GM18502 (cell line): ENCODE data around the gene USP3.
A peak's percentile ranks its signal among the peaks of the same experiment; 100 is the strongest.

ENCODE experiments used
- ATAC-seq: cut with Tn5 transposase; IDR thresholded peaks from one replicate; pipeline ENCODE4 v1.9.1; 2021; ENCODE audit warnings: mild to moderate bottlenecking; ENCODE audit not compliant: unreplicated experiment, poor library complexity

Gene USP3

GRCh38 chr15:63504247-63504978 is at the start of gene USP3:
USP3 (plus strand) TSS chr15:63504593; CDS start chr15:63504740, 147 bp downstream.
- peak; percentile 57 for ATAC-seq

DNA sequence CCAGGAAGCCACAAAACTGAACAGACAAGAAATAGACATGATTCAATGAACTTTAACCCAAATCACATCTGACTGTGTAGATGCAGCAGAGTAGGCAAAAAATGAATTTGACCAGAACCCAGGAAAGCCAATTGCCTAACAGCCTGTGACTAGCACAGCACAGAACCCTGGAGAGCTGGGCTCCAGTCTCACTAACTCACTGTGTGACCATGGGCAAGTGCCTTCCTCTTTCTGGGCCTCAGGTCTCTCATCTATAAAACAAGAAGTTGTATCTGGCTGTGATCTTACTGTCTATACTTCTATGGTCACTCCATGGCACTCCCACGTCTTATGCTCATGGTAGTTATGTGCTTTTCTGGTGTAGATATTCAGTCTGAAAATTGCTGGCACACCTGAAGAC is 48.1 kb upstream of the USP3 start:
- ATAC-seq = no peak

DNA sequence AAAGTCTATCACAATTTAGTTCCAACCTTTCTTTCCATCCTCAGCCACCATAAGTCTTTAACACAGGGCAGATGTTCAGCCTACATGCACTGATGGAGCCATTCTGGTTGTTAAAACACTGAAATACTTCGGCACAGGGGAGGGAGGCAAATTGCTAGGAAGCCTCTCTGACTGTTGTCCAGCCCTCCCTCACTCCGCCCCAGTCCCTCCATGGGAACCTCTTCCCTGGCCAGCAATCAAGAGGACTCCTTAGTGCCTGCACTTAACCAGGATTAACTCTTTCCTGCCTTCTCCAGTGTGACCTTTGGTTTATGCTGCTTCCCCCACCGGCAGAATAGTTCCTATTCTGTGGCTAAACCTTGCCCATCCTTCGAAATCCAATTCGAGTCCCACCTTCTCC is 47.0 kb upstream of the USP3 start:
- no peak for ATAC-seq

DNA sequence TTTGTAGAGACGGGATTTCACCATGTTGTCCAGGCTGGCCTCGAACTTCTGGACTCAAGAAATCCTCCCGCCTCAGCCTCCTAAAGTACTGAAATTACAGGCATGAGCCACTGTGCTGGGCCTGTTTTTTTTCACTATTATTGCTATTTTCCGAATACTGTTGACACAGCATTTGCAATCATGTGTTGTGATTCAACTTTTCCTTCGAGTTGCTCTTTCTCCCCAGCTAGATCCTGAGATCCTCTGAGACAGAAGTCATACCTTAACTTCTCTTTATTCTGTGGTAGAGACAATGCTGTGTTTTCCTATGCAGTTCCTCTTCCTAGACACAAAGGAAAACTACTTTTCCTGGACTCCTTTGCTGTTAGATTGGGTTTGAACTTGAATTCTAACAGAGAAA is 46.4 kb upstream of the USP3 start:
- no peak for ATAC-seq

- no peak for ATAC-seq
Observed at GRCh38 chr15:63458794-63459395, 45.5 kb upstream of the USP3 start.

- no peak for ATAC-seq
Observed at GRCh38 chr15:63460210-63461155, 43.9 kb upstream of the USP3 start.

GRCh38 chr15:63461230-63461985 is 43.0 kb upstream of the USP3 start:
- ATAC-seq = no peak

GRCh38 chr15:63462088-63462487 is 42.3 kb upstream of the USP3 start:
- no peak for ATAC-seq

GRCh38 chr15:63463036-63463435 is 41.4 kb upstream of the USP3 start:
- ATAC-seq = no peak

- ATAC-seq = no peak
Observed at GRCh38 chr15:63463793-63464192, 40.6 kb upstream of the USP3 start.

- ATAC-seq = no peak
Observed at GRCh38 chr15:63465104-63465503, 39.3 kb upstream of the USP3 start.

DNA sequence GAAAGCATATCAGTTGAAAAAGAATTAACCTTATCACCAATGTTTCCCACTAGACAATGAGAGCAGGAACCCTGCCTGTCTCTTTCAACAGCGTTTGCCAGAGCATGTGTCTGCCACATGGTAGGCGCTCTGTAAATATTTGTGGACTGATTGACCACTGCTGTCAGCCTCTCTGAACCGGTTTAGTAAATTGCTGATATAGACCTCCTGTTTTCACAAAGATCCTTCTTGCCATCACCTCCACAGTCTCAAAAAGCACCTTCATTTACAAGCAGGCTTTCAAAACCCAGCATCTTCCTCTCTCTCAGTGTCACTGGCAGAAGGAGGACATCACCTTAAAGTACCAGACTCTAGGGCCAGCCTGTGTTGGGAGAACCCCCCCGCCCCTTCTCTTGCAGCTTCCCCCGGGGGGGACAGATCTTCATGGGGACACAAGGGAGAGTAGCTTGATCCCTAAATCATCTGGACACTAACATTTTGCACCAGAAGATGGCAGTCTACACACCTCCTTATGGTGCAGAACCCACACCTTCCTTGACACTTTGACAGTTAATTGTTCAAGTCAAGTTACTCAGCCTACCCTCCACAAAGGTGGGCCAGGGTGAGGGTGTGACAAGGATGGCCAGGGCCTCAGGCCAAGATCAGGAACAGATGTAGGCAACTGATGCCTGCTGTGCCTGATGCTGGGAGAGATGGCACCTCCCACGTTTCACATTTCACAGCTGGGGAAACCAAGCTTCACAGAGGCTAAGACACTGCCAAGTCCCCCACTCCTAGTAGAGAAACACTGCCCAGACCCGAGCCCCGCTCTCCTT is 37.8 kb upstream of the USP3 start:
- peak; percentile 60 for ATAC-seq

- no peak for ATAC-seq
Observed at GRCh38 chr15:63469190-63469589, 35.2 kb upstream of the USP3 start.

DNA sequence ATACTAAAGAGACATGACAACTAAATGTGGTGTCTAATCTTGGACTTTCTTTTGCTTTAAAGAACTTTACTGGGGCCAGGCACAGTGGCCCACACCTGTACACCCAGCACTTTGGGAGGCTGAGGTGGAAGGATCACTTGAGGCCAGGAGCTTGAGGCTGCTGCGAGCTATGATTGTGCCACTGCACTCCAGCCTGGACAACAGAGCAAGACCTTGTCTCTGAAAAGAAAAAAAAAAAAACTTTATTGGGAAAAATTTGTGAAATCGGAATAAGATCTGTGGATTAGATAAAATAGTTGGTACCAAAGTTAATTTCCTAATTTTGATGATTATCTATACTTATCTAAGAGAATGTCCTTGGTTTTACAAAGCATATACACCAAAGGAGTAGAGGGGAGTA is 34.4 kb upstream of the USP3 start:
- no peak for ATAC-seq

GRCh38 chr15:63473007-63473748 is 31.2 kb upstream of the USP3 start:
- ATAC-seq = peak; percentile 33

DNA sequence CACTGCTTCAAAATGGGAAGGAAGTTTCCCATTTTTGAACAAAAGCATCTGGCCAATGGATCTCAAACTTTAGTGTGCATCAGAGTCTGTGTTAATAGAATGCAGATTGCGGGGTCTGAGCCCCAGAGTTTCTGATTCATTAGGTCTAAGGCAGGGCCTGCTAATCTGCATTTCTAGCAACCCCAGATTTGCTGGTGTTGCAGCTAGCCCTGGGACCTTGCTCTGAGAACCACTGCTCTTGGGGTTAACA is 30.7 kb upstream of the USP3 start:
- no peak for ATAC-seq

DNA sequence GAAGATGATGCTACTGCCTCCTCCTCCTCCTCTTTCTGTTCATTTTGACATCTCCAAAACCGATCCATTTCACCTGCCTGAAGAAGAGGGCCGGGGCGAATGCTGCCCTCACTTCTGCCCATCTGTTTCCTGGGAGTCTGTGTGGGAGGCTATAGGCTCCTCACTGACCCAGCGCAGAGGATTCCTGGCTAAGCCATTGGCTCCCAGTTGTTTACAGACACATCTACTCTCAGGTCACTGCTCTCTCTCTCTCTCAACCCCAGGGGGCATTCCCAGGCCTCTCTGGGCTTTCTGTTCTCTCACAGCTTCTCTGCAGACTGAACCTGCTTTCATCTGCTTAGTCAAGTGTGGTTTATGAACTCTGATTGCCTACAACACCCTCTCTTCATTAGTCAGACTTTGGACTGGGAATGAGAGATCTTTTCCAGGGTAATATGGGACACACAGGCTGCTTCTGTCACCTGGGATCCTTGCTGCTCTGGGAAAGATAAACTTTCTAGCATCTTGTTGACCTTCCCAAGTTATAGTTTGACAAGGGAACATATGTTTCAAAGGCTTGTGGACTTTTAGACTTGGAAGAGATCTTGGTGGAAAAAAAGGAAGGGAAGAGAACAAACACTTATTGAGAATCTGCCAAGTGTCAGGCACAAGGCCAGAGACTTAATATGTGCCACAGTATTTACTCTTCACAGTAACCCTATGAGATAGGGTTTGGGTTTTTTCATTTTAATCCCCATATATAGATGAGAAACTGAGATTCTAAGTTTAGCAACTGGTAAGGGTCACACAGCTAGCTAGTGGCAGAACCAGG is 30.2 kb upstream of the USP3 start:
- peak; percentile 64 for ATAC-seq

GRCh38 chr15:63474810-63475316 is 29.5 kb upstream of the USP3 start:
- peak; percentile 65 for ATAC-seq
